HepG2 (cell line): ENCODE data around the gene PIK3R3. TPM values are rescaled to one million over a fixed set of nuclear protein-coding genes. Genes with fewer than 3 reads are reported as not detected.

Experiments used
- BRD4 ChIP-seq: sonication (generic); formaldehyde crosslinking; IDR thresholded peaks from 2 replicates; pipeline ENCODE4 v1.4.0; 2020; ENCODE audit warnings: missing genetic modification reagents
- CSRNP1 ChIP-seq: sonication (generic); formaldehyde crosslinking; IDR thresholded peaks from 2 replicates; pipeline ENCODE4 v1.8.1; 2023; ENCODE audit warnings: mild to moderate bottlenecking, missing genetic modification reagents
- EP300 ChIP-seq, 3 experiments: sonication (generic) in 1 of 3; formaldehyde crosslinking in 1 of 3; IDR thresholded peaks; 2 replicates each; pipeline versions ENCODE4 v1.5.1 to v1.6.1; 2011 to 2020; ENCODE audit warnings: low read depth in 2 of 3, low read length in 2 of 3, borderline replicate concordance in 1 of 3, improper control_type of control experiment in 1 of 3, mild to moderate bottlenecking in 1 of 3, missing genetic modification reagents in 1 of 3, moderate library complexity in 1 of 3
- KLF11 ChIP-seq: IDR thresholded peaks from 2 replicates; pipeline ENCODE4 v1.6.1; 2016; ENCODE audit warnings: missing compliant biosample characterization
- KLF6 ChIP-seq: IDR thresholded peaks from 2 replicates; pipeline ENCODE4 v1.8.0; 2016; ENCODE audit warnings: missing biosample characterization, missing genetic modification reagents
- MXD3 ChIP-seq: IDR thresholded peaks from 2 replicates; pipeline ENCODE4 v1.6.1; 2016; ENCODE audit warnings: mild to moderate bottlenecking, missing biosample characterization, missing genetic modification reagents
- ZNF275 ChIP-seq: sonication (generic); formaldehyde crosslinking; IDR thresholded peaks from 2 replicates; pipeline ENCODE4 v1.8.0; 2022; ENCODE audit warnings: missing genetic modification reagents, mild to moderate bottlenecking, inconsistent platforms, borderline replicate concordance
- ZNF292 ChIP-seq: sonication (generic); formaldehyde crosslinking; IDR thresholded peaks from 2 replicates; pipeline ENCODE4 v1.8.1; 2022; ENCODE audit warnings: mild to moderate bottlenecking, low read depth, missing genetic modification reagents, borderline replicate concordance
- ZNF331 ChIP-seq: sonication (generic); formaldehyde crosslinking; IDR thresholded peaks from 2 replicates; pipeline ENCODE4 v1.4.0; 2020; ENCODE audit warnings: missing genetic modification reagents
- ZNF383 ChIP-seq: sonication (generic); formaldehyde crosslinking; IDR thresholded peaks from 2 replicates; pipeline ENCODE4 v1.4.0; 2020; ENCODE audit warnings: missing genetic modification reagents, mild to moderate bottlenecking, borderline replicate concordance
- ZNF775 ChIP-seq: sonication (generic); formaldehyde crosslinking; IDR thresholded peaks from 2 replicates; pipeline ENCODE4 v1.4.0; 2020; ENCODE audit warnings: missing genetic modification reagents, mild to moderate bottlenecking, moderate library complexity, borderline replicate concordance
- ZNF781 ChIP-seq: sonication (generic); formaldehyde crosslinking; IDR thresholded peaks from 2 replicates; pipeline ENCODE4 v1.5.1; 2020; ENCODE audit warnings: borderline replicate concordance, mild to moderate bottlenecking, missing genetic modification reagents; ENCODE audit errors: not compliant biosample characterization
- ZSCAN9 ChIP-seq: IDR thresholded peaks from 2 replicates; pipeline ENCODE4 v1.6.1; 2016; ENCODE audit warnings: borderline replicate concordance
- polyA plus RNA-seq, 8 experiments: library from polyadenylated mRNA; depleted of rRNA in 3 of 8; stranded (reverse) in 7 of 8; unstranded in 1 of 8; fragments of >200 nt; fragmentation: Illumina TruSeq in 4 of 8; extraction: Trizol in 4 of 8; gene quantifications; 2 replicates each; pipeline versions ENCODE4 v1.2.1 to v1.2.3, GENCODE V29; 2011 to 2016; ENCODE audit warnings: low read depth in 4 of 8, missing spikeins in 1 of 8, mixed read lengths in 1 of 8; ENCODE audit not compliant: insufficient read depth in 1 of 8
- total RNA-seq, 5 experiments: library from RNA; depleted of rRNA; stranded (reverse); fragments of >200 nt; fragmentation: Illumina TruSeq; extraction: Trizol; gene quantifications; 2 replicates each; pipeline ENCODE4 v1.2.3, GENCODE V29; 2016; ENCODE audit warnings: low read depth in 1 of 5
- TF ChIP-seq, protein P1 (sequence below): IDR thresholded peaks from 2 replicates; pipeline ENCODE4 v1.6.1; 2016; ENCODE audit warnings: missing compliant biosample characterization, missing genetic modification reagents, borderline replicate concordance
- TF ChIP-seq, protein P2 (sequence below): sonication (generic); formaldehyde crosslinking; IDR thresholded peaks from 2 replicates; pipeline ENCODE4 v1.4.0; 2020; ENCODE audit warnings: missing genetic modification reagents, borderline replicate concordance
- TF ChIP-seq, protein P3 (sequence below): sonication (generic); formaldehyde crosslinking; IDR thresholded peaks from 2 replicates; pipeline ENCODE4 v1.8.1; 2022; ENCODE audit warnings: low read depth, mild to moderate bottlenecking, missing genetic modification reagents

The PIK3R3 gene
- total and polyA plus RNA-seq, 2 of the 13 experiments (the other 11 are each of a cell fraction or from before 2014, with no cell fraction given): 0.37 to 6.9 TPM

- TF ChIP-seq, protein P1, sequence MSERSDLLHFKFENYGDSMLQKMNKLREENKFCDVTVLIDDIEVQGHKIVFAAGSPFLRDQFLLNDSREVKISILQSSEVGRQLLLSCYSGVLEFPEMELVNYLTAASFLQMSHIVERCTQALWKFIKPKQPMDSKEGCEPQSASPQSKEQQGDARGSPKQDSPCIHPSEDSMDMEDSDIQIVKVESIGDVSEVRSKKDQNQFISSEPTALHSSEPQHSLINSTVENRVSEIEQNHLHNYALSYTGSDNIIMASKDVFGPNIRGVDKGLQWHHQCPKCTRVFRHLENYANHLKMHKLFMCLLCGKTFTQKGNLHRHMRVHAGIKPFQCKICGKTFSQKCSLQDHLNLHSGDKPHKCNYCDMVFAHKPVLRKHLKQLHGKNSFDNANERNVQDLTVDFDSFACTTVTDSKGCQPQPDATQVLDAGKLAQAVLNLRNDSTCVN (CRISPR knock-in tag): peak; percentile 91
- TF ChIP-seq ZNF781 (CRISPR knock-in tag) (peak; percentile 99), ZNF331 (CRISPR knock-in tag) (peak; percentile 96), ZSCAN9 (peak; percentile 99), ZNF383 (CRISPR knock-in tag) (no peak), KLF11 (peak; percentile 99), EP300 (IDR thresholded peaks at IDR 0.05; ENCODE audit: low read depth in 2 of 2, low read length in 2 of 2) (peak in 1 of 2 experiments; percentile 47; a peak in 2 of 4 replicates), EP300 (CRISPR knock-in tag; IDR thresholded peaks at IDR 0.05; ENCODE audit: borderline replicate concordance) (peak; percentile 84), BRD4 (CRISPR knock-in tag) (peak; percentile 76; the same call in 1 of the 2 replicates), ZNF775 (CRISPR knock-in tag) (no peak), CSRNP1 (CRISPR knock-in tag) (peak; percentile 99), KLF6 (CRISPR knock-in tag) (peak; percentile 96), ZNF292 (peak; percentile 75), ZNF275 (CRISPR knock-in tag) (peak; percentile 93; the same call in 1 of the 2 replicates), MXD3 (CRISPR knock-in tag) (peak; percentile 99)
- TF ChIP-seq, protein P2, sequence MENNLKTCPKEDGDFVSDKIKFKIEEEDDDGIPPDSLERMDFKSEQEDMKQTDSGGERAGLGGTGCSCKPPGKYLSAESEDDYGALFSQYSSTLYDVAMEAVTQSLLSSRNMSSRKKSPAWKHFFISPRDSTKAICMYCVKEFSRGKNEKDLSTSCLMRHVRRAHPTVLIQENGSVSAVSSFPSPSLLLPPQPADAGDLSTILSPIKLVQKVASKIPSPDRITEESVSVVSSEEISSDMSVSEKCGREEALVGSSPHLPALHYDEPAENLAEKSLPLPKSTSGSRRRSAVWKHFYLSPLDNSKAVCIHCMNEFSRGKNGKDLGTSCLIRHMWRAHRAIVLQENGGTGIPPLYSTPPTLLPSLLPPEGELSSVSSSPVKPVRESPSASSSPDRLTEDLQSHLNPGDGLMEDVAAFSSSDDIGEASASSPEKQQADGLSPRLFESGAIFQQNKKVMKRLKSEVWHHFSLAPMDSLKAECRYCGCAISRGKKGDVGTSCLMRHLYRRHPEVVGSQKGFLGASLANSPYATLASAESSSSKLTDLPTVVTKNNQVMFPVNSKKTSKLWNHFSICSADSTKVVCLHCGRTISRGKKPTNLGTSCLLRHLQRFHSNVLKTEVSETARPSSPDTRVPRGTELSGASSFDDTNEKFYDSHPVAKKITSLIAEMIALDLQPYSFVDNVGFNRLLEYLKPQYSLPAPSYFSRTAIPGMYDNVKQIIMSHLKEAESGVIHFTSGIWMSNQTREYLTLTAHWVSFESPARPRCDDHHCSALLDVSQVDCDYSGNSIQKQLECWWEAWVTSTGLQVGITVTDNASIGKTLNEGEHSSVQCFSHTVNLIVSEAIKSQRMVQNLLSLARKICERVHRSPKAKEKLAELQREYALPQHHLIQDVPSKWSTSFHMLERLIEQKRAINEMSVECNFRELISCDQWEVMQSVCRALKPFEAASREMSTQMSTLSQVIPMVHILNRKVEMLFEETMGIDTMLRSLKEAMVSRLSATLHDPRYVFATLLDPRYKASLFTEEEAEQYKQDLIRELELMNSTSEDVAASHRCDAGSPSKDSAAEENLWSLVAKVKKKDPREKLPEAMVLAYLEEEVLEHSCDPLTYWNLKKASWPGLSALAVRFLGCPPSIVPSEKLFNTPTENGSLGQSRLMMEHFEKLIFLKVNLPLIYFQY (CRISPR knock-in tag): peak; percentile 59; the same call in 1 of the 2 replicates
- TF ChIP-seq, protein P3, sequence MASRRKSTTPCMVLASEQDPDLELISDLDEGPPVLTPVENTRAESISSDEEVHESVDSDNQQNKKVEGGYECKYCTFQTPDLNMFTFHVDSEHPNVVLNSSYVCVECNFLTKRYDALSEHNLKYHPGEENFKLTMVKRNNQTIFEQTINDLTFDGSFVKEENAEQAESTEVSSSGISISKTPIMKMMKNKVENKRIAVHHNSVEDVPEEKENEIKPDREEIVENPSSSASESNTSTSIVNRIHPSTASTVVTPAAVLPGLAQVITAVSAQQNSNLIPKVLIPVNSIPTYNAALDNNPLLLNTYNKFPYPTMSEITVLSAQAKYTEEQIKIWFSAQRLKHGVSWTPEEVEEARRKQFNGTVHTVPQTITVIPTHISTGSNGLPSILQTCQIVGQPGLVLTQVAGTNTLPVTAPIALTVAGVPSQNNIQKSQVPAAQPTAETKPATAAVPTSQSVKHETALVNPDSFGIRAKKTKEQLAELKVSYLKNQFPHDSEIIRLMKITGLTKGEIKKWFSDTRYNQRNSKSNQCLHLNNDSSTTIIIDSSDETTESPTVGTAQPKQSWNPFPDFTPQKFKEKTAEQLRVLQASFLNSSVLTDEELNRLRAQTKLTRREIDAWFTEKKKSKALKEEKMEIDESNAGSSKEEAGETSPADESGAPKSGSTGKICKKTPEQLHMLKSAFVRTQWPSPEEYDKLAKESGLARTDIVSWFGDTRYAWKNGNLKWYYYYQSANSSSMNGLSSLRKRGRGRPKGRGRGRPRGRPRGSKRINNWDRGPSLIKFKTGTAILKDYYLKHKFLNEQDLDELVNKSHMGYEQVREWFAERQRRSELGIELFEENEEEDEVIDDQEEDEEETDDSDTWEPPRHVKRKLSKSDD (CRISPR knock-in tag): 0 out of 2 replicates have a peak, but pooled peaks have one; percentile 32
These were observed at the start of gene PIK3R3 (continued) for GRCh38 chr1:46132529-46133180.
